Brain microvascular endothelial cell (primary cell): ENCODE results near the gene KRT76.

Experiments
- DNase-seq: peaks from one replicate; pipeline ENCODE4 v3.0.0-alpha.2; 2020
- H3K27ac ChIP-seq: fragments of 250-450 bp; sonication (Bioruptor Pico); 2 replicates; pipeline ENCODE4 v1.5.1; 2020; ENCODE audit warnings: mild to moderate bottlenecking, moderate library complexity
- H3K27me3 ChIP-seq: fragments of 250-450 bp; sonication (Bioruptor Pico); replicated peaks from 2 replicates; pipeline ENCODE4 v1.5.1; 2020; ENCODE audit warnings: mild to moderate bottlenecking
- H3K36me3 ChIP-seq: fragments of 250-450 bp; sonication (Bioruptor Pico); replicated peaks from 2 replicates; pipeline ENCODE4 v1.5.1; 2020; ENCODE audit warnings: mild to moderate bottlenecking
- H3K4me3 ChIP-seq: 2 replicates; pipeline ENCODE4 v1.5.1; 2011; ENCODE audit warnings: low read depth, mild to moderate bottlenecking, control low read depth, low read length, moderate library complexity
- CTCF ChIP-seq: IDR thresholded peaks from 2 replicates; pipeline ENCODE4 v1.5.1; 2011; ENCODE audit warnings: low read depth, mild to moderate bottlenecking, moderate library complexity, low read length, control low read depth, inconsistent platforms; ENCODE audit errors: missing control alignments
- in situ Hi-C: cut with HindIII; loops from 2 replicates; pipeline ENCODE4 v1.10.0; 2017; ENCODE audit warnings: low sequenced_read_pairs, low pct_ligation_motif_present

The KRT76 gene

GRCh38 chr12:52818388-52818787 is 41.2 kb upstream of the KRT76 start:
- Histone ChIP-seq H3K36me3 (no peaks in the 10 kb centered on the region), H3K27ac (no peak overlapping the region), H3K4me3 (no peak overlapping the region), H3K27me3 (peaks cover 4% of the 10 kb centered on the region)
- no peak for TF ChIP-seq CTCF
- no peak for DNase-seq
- in situ Hi-C loops: no loop called here

- no peak overlapping the region for H3K4me3 ChIP-seq
- in situ Hi-C loops: no loop called here
- peaks cover 4% of the 10 kb centered on the region for H3K27me3 ChIP-seq
- no peaks in the 10 kb centered on the region for H3K36me3 ChIP-seq
- no peak overlapping the region for H3K27ac ChIP-seq
- TF ChIP-seq CTCF: no peak
- no peak for DNase-seq
These were observed 40.6 kb upstream of the KRT76 start for GRCh38 chr12:52817699-52818238.

GRCh38 chr12:52817003-52817698 is 40.0 kb upstream of the KRT76 start:
- in situ Hi-C loops: no loop called here
- H3K4me3 ChIP-seq: no peak overlapping the region
- H3K27ac ChIP-seq: no peak overlapping the region
- no peak for TF ChIP-seq CTCF
- no peaks in the 10 kb centered on the region for H3K36me3 ChIP-seq
- no peak for DNase-seq
- H3K27me3 ChIP-seq: peaks cover 4% of the 10 kb centered on the region

- peaks cover 4% of the 10 kb centered on the region for H3K27me3 ChIP-seq
- no peaks in the 10 kb centered on the region for H3K36me3 ChIP-seq
- no peak for TF ChIP-seq CTCF
- no peak for DNase-seq
- H3K4me3 ChIP-seq: no peak overlapping the region
- no peak overlapping the region for H3K27ac ChIP-seq
- in situ Hi-C loops: no loop called here
These were observed 38.8 kb upstream of the KRT76 start for GRCh38 chr12:52815676-52816588.

GRCh38 chr12:52815161-52815560 is 38.0 kb upstream of the KRT76 start:
- in situ Hi-C loops: no loop called here
- Histone ChIP-seq H3K36me3 (no peaks in the 10 kb centered on the region), H3K4me3 (no peak overlapping the region), H3K27ac (no peak overlapping the region), H3K27me3 (peaks cover 4% of the 10 kb centered on the region)
- TF ChIP-seq CTCF: no peak
- no peak for DNase-seq
